HG02885 (cell line): ENCODE data around the gene ANKRD55.
"Not testable (repeated sequence)": the region's sequence is repeated elsewhere in the genome, so short reads cannot be mapped to it uniquely, and the experiment has no call there.

ENCODE experiments used
- ATAC-seq: cut with Tn5 transposase; IDR thresholded peaks from one replicate; pipeline ENCODE4 v1.9.1; 2021; ENCODE audit warnings: mild to moderate bottlenecking; ENCODE audit not compliant: unreplicated experiment, poor library complexity

The ANKRD55 gene

DNA sequence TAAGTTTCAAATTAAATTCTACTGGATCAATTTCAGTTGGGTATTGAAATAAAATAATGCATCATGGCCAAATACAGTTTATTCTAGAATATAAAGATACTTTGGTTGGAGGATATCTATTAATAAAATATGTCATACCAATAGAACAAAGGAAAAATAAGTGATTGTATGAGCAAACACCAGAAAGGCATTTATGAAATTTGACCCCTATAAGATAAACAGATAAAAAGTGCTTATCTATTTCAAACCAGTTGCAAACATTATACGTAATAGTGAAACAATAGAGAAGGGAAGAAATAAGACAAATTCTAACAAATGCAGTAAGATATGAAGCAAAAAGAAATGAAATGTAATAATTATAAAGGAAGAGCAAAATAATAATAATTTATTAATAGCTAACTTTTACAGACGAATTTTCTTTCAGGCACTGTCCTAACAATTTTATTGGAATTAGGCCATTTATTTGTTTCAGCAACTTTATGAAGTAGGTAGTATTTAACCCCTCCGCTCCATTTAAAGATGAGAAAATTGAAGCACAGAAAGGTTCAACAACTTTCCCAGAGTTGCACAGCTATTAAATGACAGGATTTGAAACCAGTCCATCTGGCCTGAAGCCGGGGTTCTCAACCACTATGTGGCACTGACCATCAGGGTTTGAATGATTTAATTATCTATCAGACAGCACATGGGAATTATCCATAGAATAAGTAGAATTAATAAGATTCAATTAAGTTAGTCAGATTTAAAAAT is 20.8 kb downstream of the ANKRD55 start:
- ATAC-seq = no peak

DNA sequence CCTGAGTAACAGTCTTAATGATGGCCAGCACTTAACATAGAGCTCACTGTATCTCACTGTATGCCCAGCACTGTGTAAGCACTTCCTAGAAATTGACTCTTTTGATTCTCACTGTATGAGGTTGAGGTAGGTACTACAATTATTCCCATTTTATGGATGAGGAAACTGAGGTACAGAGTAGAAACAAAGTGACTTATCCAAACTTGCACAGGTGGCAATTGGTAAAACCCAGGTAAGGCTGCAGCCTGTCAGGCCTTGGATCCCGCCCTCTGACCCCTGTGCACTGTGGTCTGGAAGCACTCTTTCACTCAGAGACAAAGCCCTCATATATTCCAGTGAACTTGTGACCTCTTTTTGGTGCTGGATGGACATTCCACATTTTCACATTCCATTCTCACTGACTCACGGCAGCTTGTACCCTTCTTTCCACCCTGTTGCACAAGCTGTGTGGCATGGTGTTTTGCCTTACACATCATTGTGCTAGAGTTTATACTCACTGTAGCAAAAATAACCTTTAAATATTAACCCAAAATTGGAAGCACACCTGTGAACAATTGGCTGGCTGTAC is 21.7 kb downstream of the ANKRD55 start:
- ATAC-seq = no peak

DNA sequence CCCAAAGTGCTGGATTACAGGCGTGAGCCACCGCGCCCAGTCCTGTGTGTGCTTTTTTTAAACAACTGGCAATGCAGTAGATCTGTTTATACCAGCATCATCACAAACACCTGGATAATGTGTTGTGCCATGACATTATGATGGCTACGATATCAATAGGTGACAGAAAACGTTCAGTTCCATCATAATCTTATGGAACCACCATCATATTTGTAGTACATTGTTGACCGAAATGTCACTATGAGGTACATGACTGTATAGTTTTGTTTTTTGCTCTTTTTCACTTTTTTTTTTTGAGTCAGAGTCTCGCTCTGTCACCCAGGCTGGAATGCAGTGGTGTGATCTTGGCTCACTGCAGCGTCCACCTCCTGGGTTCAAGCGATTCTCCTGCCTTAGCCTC is 24.4 kb downstream of the ANKRD55 start:
- no peak for ATAC-seq

DNA sequence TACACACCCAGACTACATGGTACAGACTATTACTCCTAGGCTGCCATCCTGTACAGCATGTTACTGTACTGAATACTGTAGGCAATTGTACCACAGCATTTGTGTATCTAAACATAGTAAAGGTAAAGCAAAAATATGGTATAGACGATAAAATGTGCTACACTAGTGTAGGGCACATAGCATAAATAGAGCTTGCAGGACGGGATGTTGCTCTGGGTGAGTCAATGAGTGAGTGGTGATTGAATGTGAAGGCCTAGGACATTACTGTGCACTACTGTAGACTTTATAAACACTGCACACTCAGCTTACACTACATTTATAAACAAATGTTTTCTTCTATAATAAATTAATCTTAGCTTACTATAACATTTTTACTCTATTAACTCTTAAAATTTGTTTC is 25.6 kb downstream of the ANKRD55 start:
- ATAC-seq = no peak

DNA sequence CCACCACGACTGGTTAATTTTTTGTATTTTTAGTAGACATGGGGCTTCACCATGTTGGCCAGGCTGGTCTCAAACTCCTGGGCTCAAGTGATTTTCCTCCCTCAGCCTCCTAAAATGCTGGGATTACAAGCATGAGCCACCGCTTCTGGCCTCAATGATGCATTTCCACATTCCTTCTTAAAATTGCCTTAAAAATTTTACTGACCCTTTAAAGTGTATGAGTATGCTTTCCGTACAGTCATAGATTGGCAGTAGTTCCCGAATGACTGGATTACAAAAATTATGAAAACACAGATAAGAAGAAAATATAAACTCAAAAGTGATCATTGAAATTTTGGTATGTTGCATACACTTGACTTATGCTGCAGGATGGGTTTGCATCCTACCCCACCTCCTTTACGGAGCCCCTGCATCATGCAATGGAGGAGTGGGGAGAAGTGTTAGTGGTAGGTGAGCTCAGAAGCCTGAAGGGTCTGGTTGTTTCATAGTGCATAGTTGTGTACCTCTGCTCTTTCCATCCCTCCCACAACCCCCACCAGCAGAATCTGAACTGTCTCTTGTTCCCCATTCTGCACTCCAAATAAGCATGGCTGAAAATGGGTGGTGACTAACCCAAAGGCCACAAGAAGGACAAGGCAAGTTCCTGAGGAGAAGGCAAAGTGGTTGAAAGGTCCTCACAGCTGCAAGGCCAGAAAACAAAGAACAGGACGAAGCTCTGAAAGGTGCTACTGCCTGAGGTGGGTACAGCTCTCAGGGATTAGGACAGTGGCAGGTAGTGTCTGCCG is 26.8 kb downstream of the ANKRD55 start:
- no peak for ATAC-seq

DNA sequence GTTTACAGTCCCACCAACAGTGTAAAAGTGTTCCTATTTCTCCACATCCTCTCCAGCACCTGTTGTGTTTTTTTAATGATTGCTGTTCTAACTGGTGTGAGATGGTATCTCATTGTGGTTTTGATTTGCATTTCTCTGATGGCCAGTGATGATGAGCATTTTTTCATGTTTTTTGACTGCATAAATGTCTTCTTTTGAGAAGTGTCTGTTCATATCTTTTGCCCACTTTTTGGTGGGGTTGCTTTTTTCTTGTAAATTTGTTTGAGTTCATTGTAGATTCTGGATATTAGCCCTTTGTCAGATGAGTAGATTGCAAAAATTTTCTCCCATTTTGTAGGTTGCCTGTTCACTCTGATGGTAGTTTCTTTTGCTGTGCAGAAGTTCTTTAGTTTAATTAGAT is 29.2 kb downstream of the ANKRD55 start:
- ATAC-seq = not testable (repeated sequence)

DNA sequence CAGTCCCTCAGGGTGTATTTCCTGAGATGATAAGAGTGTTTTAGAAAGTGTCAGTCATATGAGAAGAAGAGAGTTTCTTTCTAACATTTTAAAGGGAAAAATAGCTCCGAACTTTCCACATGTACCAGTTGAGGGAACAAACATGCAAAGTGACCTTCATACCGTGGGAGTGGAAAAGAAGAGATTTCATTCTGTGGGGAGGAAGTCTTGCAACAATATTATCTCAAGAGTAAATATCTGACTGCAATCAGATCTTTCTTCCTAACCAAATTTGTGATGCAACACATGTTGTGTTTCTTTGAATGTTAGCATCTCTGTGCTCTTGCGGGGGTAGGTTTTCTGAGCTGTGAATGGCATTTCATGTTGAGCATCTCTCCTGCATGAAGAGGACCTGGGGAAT is 30.6 kb downstream of the ANKRD55 start:
- no peak for ATAC-seq

DNA sequence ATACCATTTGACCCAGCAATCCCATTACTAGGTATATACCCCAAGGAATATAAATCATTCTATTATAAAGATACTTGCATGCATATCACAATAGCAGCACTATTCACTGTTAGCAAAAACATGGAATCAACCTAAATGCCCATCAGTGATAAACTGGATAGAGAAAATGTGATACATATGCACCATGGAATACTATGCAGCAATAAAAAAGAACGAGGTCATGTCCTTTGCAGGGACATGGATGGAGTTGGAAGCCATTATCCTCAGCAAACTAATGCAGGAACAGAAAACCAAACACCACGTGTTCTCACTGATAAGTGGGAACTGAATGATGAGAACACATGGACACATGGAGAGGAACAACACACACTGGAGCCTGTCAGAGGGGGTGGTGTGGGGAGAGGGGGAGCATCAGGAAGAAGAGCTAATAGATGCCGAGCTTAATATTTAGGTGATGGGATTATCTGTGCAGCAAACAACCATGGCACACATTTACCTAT is 31.3 kb downstream of the ANKRD55 start:
- not testable (repeated sequence) for ATAC-seq

DNA sequence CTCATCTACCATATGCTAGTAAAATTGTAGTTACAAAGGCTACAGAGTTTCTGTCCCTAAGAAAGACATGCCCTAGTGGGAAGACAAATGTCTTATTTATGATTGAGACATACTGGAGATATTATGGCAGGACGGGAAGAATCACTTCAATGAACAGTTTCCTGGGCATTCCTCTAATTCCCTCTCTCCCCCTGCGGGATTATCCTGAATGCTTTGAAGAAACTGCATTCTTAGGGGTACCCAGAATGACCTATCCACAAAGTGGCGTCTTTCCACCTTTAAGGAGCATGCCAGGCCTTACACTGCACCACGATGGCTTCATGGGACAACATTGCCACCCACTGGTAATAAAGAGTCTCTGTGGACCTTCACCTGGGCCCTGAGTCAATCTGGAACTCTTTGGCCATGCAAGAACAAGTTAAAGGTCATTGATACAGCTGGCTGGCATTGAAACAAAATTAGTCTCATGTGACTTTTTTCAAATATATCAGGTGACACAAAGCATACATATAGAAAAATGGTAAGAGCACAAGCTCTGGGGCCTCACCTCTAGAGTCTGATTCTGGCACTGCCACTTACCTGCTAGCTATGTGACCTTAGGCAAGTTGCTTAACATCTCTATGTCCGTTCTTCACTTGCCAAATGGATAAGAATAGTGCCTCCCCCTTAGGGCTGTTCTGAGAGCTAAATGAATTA is 32.0 kb downstream of the ANKRD55 start:
- ATAC-seq = peak; percentile 94

DNA sequence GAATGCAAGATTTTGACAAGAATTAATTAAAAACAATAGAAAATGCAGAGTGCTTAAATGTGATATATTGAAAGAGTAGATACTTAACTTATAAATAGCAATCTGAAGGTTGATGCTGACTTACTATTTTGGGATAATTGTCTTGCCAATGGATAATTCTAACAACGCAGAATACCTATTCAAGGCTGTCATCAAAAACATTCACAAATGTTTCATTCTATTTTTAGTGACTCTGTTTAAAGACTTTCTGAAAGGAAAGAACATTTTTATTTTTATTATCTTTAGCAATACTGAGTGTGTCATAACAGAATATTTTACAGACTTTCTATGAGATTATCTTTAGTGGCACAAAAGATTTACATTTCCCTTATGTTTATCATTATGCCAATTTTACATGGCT is 38.1 kb downstream of the ANKRD55 start:
- no peak for ATAC-seq

DNA sequence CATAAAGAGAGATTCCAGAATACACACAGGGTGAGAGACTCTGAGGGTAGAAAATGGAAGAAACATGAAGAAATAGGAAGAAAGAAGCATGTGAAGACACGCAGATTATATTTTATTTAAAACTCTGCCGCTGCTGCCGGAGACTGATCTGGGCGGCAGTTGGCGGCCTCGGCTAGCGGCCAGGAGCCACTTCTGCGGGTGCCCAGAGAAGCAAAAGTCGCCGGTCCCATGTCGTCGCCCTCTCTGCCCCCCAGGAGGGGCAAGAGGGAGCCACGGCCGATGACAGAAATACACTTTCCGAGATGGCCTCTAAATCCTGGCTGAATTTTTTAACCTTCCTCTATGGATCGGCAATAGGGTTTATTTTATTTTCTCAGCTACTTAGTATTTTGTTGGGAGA is 40.9 kb downstream of the ANKRD55 start:
- ATAC-seq = no peak

DNA sequence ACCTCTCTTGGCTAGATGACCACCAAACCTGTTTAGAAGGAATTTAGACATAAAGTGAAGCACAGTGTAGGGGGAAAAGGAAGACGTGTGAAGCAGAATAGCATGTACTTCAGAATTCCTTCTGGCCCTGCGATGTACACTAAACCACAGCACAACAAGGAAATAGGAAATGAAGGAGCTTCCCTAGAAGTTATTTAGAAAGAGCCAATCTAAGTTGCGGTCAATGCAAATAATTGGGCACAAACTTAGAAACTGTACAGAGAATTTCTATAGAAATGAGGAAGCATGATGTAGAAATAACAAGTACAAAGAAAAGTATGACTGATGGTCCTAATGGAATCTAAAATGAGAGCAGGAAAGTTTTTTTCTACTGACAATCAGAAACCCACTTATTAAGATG is 41.5 kb downstream of the ANKRD55 start:
- no peak for ATAC-seq

DNA sequence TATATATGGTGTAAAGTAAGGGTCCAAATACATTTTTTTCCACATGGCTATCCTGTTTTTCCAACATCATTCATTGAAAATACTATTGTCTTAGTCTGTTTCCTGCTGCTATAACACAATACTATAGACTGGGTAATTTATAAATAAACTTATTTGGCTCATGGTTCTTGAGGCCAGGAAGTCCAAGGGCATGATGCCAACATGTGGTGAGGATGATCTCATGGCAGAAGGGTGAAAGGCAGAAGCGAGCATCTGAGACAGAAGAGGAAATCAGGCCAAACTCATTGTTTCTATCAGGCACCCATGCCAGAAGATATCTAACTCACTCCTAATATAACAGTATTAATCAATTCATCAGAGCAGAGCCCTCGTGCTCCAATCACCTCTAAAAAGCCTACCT is 42.6 kb downstream of the ANKRD55 start:
- ATAC-seq = no peak

DNA sequence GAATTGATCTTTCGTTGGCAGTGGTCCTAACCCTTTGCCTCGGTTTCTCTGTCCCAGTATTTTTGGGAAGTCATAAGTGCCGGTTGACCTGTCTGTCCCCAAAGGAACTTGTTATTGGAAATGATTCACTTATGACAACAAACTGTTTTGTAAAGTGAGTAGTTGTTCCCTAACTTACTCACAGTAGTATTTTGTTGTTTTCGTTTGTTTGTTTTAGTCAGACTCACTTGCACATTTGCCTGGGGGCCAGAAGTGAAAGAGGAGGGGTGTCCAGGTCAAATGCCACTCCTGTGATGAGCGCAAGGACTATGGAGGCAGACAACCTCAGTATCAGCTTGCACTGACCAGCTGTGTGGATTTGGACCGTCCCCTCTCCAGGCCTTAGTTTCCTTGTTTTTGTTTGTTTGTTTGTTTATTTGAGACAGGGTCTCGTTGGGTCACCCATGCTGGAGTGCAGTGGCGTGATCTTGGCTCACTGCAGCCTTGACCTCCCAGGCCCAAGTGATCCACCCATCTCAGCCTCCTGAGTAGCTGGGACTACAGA is 47.3 kb downstream of the ANKRD55 start:
- no peak for ATAC-seq

DNA sequence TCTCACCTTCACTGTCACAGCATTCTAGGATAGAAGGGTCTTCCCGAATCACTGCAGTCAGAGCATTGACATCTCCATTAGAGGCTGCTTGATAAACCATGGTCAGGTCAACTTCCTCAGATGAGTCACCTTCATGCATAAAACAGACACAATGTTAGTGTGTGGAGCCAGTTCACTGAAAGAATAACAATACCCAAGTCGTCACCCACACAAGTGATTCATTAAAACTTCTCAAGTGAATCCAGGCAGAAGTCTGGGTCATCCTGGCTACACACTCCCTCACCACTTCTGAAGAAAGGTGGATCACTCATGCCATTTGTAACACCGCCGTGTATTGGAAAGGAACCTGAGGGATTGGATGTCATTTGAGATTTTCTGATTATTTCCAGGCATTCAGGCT is 49.6 kb downstream of the ANKRD55 start:
- no peak for ATAC-seq

DNA sequence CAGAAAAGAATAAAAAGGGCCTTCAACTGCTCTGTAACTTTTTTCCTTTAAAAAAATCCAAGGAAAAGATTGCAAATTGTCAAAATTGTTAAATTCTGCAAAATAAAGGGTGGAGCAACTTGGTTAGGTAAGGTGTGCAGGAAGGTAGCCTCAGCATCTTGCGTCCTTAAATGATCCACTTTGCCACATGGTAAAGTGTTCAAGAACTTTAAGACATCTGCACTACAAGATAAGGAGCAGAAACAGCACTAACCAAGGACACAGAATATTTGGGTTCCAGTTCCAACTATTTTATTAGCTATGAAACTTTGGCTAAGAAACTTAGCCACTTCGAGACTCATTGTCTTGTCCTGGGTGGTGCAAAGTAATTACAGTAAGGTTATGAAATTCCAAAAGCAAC is 53.7 kb downstream of the ANKRD55 start:
- ATAC-seq = no peak

DNA sequence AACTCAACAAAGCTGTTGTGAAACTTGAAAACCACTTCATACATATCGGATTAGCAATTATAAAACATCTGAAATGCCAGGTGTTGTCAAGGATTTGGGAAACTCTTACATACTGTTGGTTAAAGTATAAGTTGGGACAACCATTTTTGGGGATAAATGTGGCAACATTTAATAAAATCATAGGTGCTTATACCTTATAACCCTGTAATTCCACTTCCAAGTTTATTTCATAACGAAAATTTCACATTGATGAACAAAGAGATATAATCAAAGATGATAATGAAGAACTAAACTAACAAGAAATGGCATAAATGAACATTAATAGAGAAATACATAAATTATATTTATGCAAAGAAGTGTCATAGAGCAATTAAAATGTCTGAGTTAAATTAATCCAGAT is 54.3 kb downstream of the ANKRD55 start:
- no peak for ATAC-seq

DNA sequence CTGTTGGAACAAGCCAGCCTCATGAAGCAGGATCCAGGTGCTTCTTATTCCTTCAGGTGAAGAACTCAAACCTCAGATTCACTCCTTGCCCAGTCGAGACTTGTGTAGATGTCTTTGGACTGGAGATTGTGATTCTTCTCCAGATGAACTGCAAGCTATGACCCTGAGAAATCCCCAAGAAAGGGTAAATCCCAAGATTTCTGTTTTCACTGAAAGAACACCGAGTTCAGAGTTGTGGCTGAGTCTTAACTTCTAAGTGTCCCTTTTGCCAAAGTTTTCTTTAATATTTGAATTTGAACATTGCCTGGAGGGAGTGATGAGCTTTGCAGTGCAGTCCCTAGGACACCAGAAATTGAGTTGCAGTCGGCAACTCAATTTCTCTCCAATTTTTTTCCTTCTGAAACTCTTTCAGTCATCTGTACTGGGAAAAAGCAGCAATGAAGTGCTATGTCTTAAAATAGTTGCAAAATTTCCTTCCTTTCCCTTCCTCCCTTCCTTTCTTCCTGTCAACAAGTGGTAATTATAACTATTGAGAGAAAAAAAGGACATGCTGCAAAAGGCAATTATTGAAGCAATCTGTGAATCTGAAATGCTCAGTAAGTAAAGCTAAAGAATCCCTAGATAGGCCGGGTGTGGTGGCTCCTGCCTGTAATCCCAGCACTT is 56.1 kb downstream of the ANKRD55 start:
- ATAC-seq = no peak

DNA sequence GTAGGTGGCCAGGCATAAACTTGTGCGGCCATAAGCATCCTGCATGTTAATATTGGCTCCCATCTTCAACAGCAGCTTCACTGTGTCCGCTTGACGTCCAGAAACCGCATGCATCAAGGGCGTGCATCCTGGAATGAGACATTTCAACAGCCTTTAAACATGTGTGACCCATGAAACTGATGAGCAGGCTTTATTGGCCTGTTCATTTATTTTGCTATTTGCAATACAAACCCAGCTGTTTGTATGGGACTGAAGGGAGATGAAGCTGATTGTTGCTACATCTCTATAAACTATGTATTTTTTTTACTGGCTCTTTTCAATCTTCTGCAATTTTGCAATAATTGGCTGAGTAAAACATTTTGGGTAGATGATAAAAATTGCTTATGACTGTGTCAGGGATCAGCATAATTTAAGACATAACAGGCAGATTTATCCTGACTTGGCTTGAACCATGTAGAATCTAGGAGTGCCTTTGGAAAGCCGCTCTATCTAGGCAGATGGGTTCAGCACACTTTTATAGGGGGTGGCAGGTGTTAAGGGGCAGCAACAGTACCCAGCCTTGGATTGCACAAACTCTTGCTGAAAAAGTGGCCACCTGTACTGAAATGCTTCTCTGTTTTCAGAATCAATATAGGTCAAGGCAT is 56.9 kb downstream of the ANKRD55 start:
- ATAC-seq = no peak

DNA sequence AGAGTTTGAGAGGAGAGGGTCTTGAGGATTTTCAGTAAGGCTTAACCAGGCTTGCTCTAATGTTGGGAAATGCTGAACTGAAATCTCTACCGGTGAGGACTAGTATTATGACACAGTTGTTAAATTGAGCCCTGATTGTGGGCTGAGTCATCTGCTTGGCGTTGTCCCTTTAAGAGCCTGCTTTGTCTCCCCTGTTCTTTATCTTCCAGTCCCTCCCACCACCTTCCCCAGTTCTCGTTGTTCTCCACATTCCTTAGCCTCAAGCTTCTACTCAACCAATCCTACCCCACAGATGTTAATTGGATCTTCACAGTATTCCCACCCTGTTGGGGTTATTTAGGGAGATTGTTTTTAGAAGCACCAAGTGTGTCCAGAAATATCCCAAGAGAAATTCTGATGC is 57.6 kb downstream of the ANKRD55 start:
- ATAC-seq = no peak
